ENCODE results near the gene CAMK2D.

Gene CAMK2D

DNA sequence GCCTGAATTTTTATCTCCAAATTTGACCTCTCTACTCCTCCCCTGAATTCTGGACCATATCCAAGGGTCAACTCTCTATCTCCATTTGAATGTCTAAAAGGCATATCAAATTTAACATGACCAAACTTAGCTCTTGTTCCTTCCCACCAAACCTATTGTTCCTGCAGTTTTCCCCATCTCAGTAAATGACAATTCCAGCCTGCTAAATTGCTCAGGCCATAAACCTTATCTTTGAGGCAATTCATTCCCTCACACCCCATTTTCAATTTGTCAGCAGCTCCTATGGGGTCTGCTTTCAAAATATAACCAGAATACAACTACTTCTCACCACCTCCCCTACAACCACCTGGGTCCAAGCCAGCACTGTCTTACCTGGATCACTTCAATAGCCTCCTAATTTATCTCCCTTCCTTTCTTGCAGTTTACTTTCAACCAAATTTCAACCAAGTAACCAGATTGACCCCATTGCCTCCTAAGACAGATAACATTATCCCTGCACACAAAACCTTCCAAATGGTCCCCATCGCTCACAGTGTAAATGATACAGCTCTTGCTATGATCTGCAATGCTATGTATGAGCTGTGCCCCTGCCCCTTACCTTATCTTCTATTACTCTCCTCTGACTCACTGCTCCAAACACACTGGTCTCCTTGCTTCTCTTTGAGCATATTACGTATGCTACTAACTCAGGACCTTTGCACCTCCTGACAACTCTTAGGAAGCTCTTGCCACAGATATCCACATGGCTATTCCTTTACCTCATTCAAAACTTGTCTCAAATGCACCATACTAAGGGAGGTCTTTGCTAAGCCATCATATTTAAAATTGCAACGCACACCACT is 66.0 kb downstream of the CAMK2D start:
- Histone ChIP-seq H3K4me1 (ENCODE audit: insufficient read depth, low read length) (no peaks in the 10 kb centered on the region), H3K9ac (ENCODE audit: low read depth, low read length) (no peak overlapping the region), H2AFZ (ENCODE audit: low read depth, low read length) (no peak overlapping the region), H4K20me1 (ENCODE audit: insufficient read depth, low read length) (no peaks in the 10 kb centered on the region), H3K4me3 (ENCODE audit: low read depth in 1 of 2, low read length in 2 of 2) (no peak overlapping the region), H3K9me3 (ENCODE audit: insufficient read depth, low read length, severe bottlenecking) (no peaks in the 10 kb centered on the region), H3K4me2 (ENCODE audit: insufficient read depth, low read length) (no peak overlapping the region), H3K36me3 (ENCODE audit: insufficient read depth, low read length) (no peaks in the 10 kb centered on the region), H3K27ac (ENCODE audit: low read length) (no peak overlapping the region), H3K79me2 (ENCODE audit: insufficient read depth, low read length) (no peaks in the 10 kb centered on the region), H3K27me3 (ENCODE audit: insufficient read depth, low read length, poor library complexity) (no peaks in the 10 kb centered on the region)
- TF ChIP-seq CTCF (IDR thresholded peaks at IDR 0.05; ENCODE audit: borderline replicate concordance, extremely low read depth, low read length, poor library complexity, severe bottlenecking) (no peak), EZH2 (IDR thresholded peaks at IDR 0.05; ENCODE audit: borderline replicate concordance, low read depth, low read length, severe bottlenecking) (no peak)
- ATAC-seq (ENCODE audit: insufficient read depth, low read depth) (no peak), DNase-seq (no peak)

- Histone ChIP-seq H3K4me2 (ENCODE audit: insufficient read depth, low read length) (no peak overlapping the region), H3K9ac (ENCODE audit: low read depth, low read length) (no peak overlapping the region), H3K79me2 (ENCODE audit: insufficient read depth, low read length) (no peaks in the 10 kb centered on the region), H3K4me1 (ENCODE audit: insufficient read depth, low read length) (no peaks in the 10 kb centered on the region), H4K20me1 (ENCODE audit: insufficient read depth, low read length) (no peaks in the 10 kb centered on the region), H3K27me3 (ENCODE audit: insufficient read depth, low read length, poor library complexity) (no peaks in the 10 kb centered on the region), H3K36me3 (ENCODE audit: insufficient read depth, low read length) (no peaks in the 10 kb centered on the region), H3K4me3 (ENCODE audit: low read depth in 1 of 2, low read length in 2 of 2) (no peak overlapping the region), H3K27ac (ENCODE audit: low read length) (no peak overlapping the region), H3K9me3 (ENCODE audit: insufficient read depth, low read length, severe bottlenecking) (no peaks in the 10 kb centered on the region), H2AFZ (ENCODE audit: low read depth, low read length) (no peak overlapping the region)
- DNase-seq (no peak), ATAC-seq (ENCODE audit: insufficient read depth, low read depth) (no peak)
- TF ChIP-seq CTCF (IDR thresholded peaks at IDR 0.05; ENCODE audit: borderline replicate concordance, extremely low read depth, low read length, poor library complexity, severe bottlenecking) (no peak), EZH2 (IDR thresholded peaks at IDR 0.05; ENCODE audit: borderline replicate concordance, low read depth, low read length, severe bottlenecking) (no peak)
Observed at GRCh38 chr4:113694008-113694407, 67.5 kb downstream of the CAMK2D start.

DNA sequence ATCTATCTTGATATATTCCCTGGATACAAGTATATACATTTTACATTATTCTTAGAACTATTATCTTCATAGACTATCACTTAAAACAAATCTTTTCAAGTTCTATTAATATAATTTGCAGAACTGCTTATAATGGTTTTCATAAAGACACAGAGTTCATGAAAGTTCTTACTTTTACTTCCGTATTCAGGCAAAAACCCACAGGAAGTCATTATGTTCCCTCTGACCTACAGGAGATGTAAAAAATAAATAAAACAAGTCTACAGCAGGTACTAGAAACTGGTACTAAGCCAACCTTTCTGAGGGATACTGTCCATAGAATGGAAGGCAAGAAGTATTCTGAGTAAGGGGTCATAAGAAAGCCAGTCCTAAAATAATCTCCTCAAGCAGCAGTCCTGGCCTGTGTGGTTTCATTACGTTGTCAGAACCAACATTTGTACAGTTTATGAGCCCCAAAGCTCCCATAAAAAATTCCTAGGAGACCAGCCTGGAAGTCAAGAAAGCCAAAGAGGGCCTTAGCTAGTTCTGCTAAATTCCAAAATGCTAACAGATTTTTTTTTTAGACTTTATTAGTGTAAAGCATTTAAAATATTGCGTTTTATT is 68.6 kb downstream of the CAMK2D start:
- no peak overlapping the region for H3K27ac ChIP-seq (ENCODE audit: low read length)
- ATAC-seq (ENCODE audit: insufficient read depth, low read depth) (no peak), DNase-seq (no peak)
- H3K79me2 ChIP-seq (ENCODE audit: insufficient read depth, low read length), result no peaks in the 10 kb centered on the region
- H3K27me3 ChIP-seq (ENCODE audit: insufficient read depth, low read length, poor library complexity), result no peaks in the 10 kb centered on the region
- no peak overlapping the region for H3K9ac ChIP-seq (ENCODE audit: low read depth, low read length)
- H3K9me3 ChIP-seq (ENCODE audit: insufficient read depth, low read length, severe bottlenecking), result no peaks in the 10 kb centered on the region
- TF ChIP-seq EZH2 (IDR thresholded peaks at IDR 0.05; ENCODE audit: borderline replicate concordance, low read depth, low read length, severe bottlenecking) (no peak), CTCF (IDR thresholded peaks at IDR 0.05; ENCODE audit: borderline replicate concordance, extremely low read depth, low read length, poor library complexity, severe bottlenecking) (no peak)
- H3K4me3 ChIP-seq (ENCODE audit: low read depth in 1 of 2, low read length in 2 of 2), result no peak overlapping the region
- H3K4me1 ChIP-seq (ENCODE audit: insufficient read depth, low read length), result no peaks in the 10 kb centered on the region
- no peak overlapping the region for H2AFZ ChIP-seq (ENCODE audit: low read depth, low read length)
- no peaks in the 10 kb centered on the region for H3K36me3 ChIP-seq (ENCODE audit: insufficient read depth, low read length)
- no peaks in the 10 kb centered on the region for H4K20me1 ChIP-seq (ENCODE audit: insufficient read depth, low read length)
- no peak overlapping the region for H3K4me2 ChIP-seq (ENCODE audit: insufficient read depth, low read length)

Measured in DND-41 (cell line).